ENCODE results near the gene CIC.

The CIC gene

DNA sequence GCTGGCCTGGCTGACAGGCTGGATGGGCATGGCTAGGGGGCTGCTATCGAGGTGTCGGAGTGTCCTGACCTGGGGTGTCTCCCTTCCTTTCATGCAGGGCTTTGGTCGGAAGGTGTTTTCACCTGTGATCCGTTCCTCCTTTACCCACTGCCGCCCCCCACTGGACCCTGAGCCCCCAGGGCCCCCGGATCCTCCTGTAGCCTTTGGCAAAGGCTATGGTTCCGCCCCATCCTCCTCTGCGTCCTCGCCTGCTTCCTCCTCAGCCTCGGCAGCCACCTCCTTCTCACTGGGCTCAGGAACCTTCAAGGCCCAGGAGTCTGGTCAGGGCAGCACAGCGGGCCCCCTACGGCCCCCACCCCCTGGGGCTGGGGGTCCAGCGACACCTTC, 21.1 kb downstream of the CIC start:
- no peak for DNase-seq

DNA sequence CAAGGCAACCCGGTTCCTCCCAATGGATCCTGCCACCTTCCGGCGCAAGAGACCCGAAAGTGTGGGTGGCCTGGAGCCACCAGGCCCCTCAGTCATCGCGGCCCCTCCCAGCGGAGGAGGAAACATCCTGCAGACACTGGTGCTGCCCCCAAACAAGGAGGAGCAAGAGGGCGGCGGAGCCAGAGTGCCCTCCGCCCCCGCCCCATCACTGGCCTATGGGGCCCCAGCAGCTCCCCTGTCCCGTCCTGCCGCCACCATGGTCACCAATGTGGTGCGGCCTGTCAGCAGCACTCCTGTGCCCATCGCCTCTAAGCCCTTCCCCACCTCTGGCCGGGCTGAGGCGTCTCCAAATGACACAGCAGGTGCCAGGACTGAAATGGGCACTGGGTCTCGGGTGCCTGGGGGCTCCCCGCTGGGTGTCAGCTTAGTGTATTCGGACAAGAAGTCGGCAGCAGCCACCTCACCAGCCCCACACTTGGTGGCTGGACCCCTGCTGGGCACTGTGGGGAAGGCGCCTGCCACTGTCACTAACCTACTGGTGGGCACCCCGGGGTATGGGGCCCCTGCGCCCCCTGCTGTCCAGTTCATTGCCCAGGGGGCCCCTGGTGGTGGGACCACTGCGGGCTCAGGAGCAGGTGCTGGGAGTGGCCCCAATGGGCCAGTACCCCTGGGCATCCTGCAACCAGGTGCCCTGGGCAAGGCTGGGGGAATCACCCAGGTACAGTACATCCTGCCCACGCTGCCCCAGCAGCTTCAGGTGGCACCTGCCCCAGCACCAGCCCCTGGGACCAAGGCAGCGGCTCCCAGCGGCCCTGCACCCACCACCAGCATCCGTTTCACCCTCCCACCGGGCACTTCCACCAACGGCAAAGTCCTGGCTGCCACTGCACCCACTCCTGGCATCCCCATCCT, 21.7 kb downstream of the CIC start:
- DNase-seq: peak; percentile 81

DNA sequence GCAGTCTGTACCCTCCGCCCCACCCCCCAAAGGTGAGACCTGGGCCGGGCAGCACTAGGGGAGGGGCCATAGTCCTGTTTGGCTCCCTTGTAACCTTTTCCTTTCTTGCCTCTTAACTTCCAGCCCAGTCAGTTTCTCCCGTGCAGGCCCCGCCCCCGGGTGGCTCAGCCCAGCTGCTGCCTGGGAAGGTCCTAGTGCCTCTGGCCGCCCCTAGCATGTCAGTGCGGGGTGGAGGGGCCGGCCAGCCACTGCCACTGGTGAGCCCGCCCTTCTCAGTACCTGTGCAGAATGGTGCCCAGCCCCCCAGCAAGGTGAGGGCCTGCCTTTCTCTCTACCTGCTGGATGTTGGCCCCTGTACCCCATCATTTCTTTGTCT, 22.4 kb downstream of the CIC start:
- DNase-seq: no peak

DNA sequence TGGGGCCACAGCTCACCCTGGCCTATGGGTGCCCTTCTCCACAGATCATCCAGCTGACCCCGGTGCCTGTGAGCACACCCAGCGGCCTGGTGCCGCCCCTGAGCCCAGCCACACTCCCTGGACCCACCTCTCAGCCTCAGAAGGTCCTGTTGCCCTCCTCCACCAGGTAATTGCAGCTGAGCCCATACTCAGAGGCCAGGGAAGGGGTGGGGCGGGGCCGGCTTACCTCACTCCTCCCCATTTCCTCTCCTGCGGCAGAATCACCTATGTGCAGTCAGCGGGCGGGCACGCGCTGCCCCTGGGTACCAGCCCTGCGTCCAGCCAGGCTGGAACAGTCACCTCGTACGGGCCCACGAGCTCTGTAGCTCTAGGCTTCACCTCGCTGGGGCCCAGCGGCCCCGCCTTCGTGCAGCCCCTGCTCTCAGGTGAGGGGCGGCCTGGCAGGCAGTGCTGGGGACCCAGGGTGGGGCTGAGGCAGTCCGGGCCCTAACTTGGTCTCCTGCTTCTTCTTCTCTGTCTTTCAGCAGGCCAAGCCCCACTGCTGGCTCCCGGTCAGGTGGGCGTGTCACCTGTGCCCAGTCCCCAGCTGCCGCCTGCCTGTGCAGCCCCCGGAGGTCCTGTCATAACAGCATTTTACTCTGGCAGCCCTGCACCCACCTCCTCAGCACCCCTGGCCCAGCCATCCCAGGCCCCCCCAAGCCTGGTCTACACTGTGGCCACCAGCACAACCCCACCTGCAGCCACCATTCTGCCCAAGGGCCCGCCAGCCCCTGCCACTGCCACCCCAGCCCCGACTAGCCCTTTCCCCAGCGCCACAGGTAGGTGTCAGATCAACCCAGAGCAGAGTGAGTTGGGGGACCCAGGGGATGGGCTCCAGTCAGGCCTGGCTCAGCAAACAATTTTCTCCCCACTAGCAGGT, 23.2 kb downstream of the CIC start:
- no peak for DNase-seq

DNA sequence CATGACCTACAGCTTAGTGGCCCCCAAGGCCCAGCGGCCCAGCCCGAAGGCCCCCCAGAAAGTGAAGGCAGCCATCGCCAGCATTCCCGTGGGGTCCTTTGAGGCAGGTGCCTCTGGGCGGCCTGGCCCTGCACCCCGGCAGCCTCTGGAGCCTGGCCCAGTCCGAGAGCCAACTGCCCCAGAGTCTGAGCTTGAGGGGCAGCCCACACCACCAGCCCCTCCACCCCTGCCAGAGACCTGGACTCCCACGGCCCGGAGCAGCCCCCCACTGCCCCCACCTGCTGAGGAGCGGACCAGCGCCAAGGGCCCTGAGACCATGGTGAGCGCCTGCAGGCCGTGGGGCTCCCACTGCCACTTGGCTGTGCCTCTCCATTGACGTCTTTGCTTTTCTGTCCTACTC, 23.9 kb downstream of the CIC start:
- no peak for DNase-seq

- DNase-seq: no peak
Measured at GRCh38 chr19:42293540-42293939, 24.5 kb downstream of the CIC start.

GRCh38 chr19:42293948-42294347, 24.9 kb downstream of the CIC start:
- no peak for DNase-seq

GRCh38 chr19:42294471-42295137, 25.6 kb downstream of the CIC start:
- DNase-seq: no peak

- no peak for DNase-seq
Measured at GRCh38 chr19:42295342-42295741, 26.3 kb downstream of the CIC start.

DNA sequence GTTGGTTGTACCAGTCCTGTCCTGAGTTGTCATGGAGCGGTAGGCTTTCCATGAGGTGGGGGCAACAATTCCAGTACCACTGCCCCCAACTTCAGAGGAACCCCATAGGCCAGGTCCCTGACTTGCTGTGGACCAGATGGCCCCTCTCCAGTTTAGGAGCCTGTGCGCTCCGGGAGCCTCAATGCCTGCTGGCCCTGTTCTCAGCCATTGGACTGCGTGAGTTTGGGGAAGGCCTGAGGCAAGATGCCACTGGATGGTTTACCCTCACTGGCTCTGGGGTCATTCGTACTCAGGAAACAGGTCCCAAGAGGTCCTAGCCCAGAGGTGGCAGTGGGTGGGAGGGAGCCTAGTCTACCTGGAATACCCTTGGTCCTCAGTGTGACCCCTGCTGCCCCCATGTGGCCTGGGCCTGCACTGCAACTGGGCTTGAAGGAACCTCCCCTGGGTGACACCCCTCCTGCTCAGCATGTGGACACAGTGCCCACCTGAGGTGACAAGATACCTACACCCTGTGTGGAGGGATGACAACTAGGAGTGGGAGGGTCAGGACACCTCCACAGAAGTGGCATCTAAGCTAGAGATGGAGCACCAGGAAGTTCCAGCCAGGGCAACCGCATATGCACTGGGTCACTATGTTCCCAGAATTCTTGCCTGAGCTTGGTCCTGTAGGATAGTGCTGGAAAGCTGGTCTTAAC, 26.9 kb downstream of the CIC start:
- no peak for DNase-seq

DNA sequence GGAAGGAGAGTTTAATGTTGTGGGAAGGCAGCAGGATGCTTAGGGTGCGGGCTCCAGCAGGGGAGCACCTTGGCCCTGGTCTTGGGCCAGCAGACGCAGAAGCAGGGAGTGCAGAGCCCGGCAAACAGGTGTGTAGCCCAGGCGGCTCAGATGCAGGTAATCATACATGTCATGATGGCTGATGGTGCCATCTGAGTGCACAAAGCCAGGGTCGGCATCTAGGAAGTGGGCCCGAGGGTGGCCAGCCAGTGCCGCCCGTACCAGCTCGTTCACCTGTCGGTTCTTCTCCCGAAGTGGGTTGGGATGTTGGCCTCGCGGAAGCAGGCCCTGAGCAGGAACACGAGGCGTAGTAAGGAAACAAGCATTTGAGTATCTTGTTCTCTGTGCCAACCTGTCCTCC, 28.0 kb downstream of the CIC start:
- DNase-seq: no peak

DNA sequence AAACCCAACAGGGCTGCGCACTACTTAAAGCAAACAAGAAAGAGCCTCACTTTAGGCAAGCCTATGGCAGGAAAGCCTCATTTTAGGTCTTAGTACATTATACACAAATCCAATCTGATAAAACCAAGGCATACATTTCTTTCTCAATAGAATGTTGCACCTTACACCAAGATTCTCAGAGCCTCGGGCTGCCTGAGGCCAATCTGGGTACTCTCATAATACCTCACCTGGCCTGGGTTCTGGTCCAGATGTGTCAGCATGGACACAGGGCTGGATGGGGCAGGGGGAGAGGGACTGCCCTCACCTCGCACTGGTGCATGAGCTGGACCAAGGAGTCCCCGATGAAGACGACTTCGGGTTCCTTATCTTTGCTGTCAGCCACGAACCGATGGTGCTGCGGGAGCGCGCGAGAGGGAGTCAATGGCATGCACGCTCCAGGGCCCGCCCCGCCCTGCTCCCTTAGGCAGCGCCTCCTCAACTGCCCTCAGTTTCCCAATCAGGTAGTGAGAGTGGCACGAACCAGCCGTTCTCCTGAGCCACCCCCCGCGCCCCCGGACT, 32.7 kb downstream of the CIC start, which contains the start of gene PRR19:
PRR19 (plus strand) TSS at position 487 of the 558 bp plus-strand sequence. CDS start 7,453 bp downstream, outside the sequence.
- no peak for DNase-seq

GRCh38 chr19:42303101-42303464, 34.0 kb downstream of the CIC start:
- no peak for DNase-seq

DNA sequence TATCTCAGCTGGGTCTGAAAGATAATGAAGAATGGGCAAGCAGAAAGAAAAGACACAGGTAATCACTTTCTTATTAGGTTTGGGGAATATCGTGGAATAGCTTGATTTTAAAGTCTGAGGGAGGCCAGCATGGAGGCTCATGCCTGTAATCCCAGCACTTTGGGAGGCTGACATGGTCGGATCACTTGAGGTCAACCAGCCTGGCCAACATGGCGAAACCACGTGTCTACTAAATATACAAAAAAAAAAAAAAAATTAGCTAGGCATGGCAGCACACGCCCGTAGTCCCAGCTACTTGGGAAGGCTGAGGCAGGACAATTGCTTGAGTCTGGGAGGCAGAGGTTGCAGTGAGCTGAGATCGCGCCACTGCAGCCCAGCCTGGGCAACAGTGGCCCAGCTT, 34.8 kb downstream of the CIC start:
- DNase-seq: no peak

DNA sequence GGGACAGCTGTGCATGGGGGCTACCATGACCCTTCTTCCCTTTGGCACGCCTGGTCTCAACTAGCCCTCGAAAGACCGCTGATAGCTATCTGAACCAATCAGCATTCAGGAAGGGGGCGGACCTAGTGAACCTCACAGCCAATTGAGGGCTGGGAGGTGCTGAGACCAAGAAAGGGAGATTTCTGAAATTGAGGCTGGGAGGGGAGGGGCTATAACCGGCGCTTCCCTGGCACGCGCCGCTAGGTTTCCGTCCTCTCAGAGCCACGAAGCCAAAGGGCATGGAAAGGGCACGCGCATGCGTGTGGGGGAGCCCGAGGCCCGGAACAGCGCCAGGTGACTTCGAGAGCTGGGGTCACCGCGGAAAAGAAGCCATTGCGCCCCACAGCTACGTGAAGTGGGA, 37.6 kb downstream of the CIC start:
- no peak for DNase-seq

GRCh38 chr19:42309686-42310085, 40.6 kb downstream of the CIC start:
- no peak for DNase-seq

- DNase-seq: no peak
Measured at GRCh38 chr19:42311657-42312056, 42.6 kb downstream of the CIC start.

DNA sequence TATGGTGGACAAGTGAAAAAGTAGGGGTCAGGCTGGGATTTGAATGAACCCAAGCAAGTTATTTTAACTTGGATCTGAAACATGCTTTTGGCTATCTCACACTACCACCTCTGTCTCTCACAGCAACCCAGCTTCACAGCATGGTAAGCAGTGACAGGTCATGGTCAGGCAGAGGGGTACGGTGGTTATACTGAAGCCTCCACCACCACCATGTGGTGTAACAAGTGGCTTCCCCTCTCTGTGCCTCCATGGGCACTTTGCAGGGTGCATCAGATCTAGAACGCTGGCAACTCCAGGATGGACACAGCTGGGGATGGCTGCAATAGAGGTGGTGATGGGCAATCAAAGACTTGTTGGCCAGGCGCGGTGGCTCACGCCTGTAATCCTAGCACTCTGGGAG, 43.3 kb downstream of the CIC start:
- DNase-seq: no peak

GRCh38 chr19:42313096-42313839, 44.2 kb downstream of the CIC start, which contains the start of gene TMEM145:
Gene TMEM145 (plus strand): TSS chr19:42313309. CDS start chr19:42313377, 68 bp downstream.
- DNase-seq: peak; percentile 85

- DNase-seq: no peak
Measured at GRCh38 chr19:42313840-42314755, 45.0 kb downstream of the CIC start.
